ENCODE measurements around the gene USP17L25. TPM values are rescaled to one million over a fixed set of nuclear protein-coding genes. Genes with fewer than 3 reads are reported as not detected.
"Not testable (repeated sequence)": the region's sequence is repeated elsewhere in the genome, so short reads cannot be mapped to it uniquely, and the experiment has no call there.

Gene USP17L25
- total RNA-seq: not detected
- long read RNA-seq: 0 reads

GRCh38 chr4:9329611-9330010, at the start of gene USP17L25:
TSS of gene USP17L25 (plus strand) at chr4:9329911. CDS start at chr4:9329911, 0 bp downstream.
- H3K36me3 ChIP-seq; H3K27ac ChIP-seq; H3K9me3 ChIP-seq; H3K4me1 ChIP-seq; DNase-seq; intact Hi-C loops (cut with DNase I); ATAC-seq; H3K4me3 ChIP-seq; H3K27me3 ChIP-seq: not testable (repeated sequence)

GRCh38 chr4:9324191-9324590, 5.5 kb upstream of the USP17L25 start:
- DNase-seq; H3K4me1 ChIP-seq; intact Hi-C loops (cut with DNase I); ATAC-seq; H3K27me3 ChIP-seq; H3K27ac ChIP-seq; H3K4me3 ChIP-seq; H3K9me3 ChIP-seq; H3K36me3 ChIP-seq: not testable (repeated sequence)

GRCh38 chr4:9324865-9325264, 4.8 kb upstream of the USP17L25 start, which contains the start of gene USP17L24:
TSS of gene USP17L24 (plus strand) at chr4:9325165. CDS start at chr4:9325165, 0 bp downstream.
- DNase-seq; H3K27ac ChIP-seq; intact Hi-C loops (cut with DNase I); H3K9me3 ChIP-seq; H3K36me3 ChIP-seq; H3K4me3 ChIP-seq; H3K4me1 ChIP-seq; ATAC-seq; H3K27me3 ChIP-seq: not testable (repeated sequence)

- intact Hi-C loops (cut with DNase I); ATAC-seq; H3K27me3 ChIP-seq; DNase-seq; H3K36me3 ChIP-seq; H3K27ac ChIP-seq; H3K4me3 ChIP-seq; H3K9me3 ChIP-seq; H3K4me1 ChIP-seq: not testable (repeated sequence)
Measured at GRCh38 chr4:9334358-9334757, 4.6 kb downstream of the USP17L25 start, which contains the start of gene USP17L26. TSS of gene USP17L26 (plus strand) at chr4:9334658. CDS start at chr4:9334658, 0 bp downstream.

GRCh38 chr4:9339103-9339502, 9.4 kb downstream of the USP17L25 start, which contains the start of gene USP17L5:
TSS of gene USP17L5 (plus strand) at chr4:9339403. CDS start at chr4:9339403, 0 bp downstream.
- intact Hi-C loops (cut with DNase I); H3K27me3 ChIP-seq; ATAC-seq; H3K9me3 ChIP-seq; DNase-seq; H3K4me1 ChIP-seq; H3K27ac ChIP-seq; H3K4me3 ChIP-seq; H3K36me3 ChIP-seq: not testable (repeated sequence)

- H3K27ac ChIP-seq; H3K9me3 ChIP-seq; DNase-seq; intact Hi-C loops (cut with DNase I); H3K36me3 ChIP-seq; H3K27me3 ChIP-seq; H3K4me3 ChIP-seq; H3K4me1 ChIP-seq; ATAC-seq: not testable (repeated sequence)
Measured at GRCh38 chr4:9343848-9344247, 14.1 kb downstream of the USP17L25 start, which contains the start of gene USP17L27. TSS of gene USP17L27 (plus strand) at chr4:9344148. CDS start at chr4:9344148, 0 bp downstream.

- H3K9me3 ChIP-seq; H3K27ac ChIP-seq; H3K36me3 ChIP-seq; H3K27me3 ChIP-seq; H3K4me3 ChIP-seq; ATAC-seq; intact Hi-C loops (cut with DNase I); DNase-seq; H3K4me1 ChIP-seq: not testable (repeated sequence)
Measured at GRCh38 chr4:9348593-9348992, 18.9 kb downstream of the USP17L25 start, which contains the start of gene USP17L28. TSS of gene USP17L28 (plus strand) at chr4:9348893. CDS start at chr4:9348893, 0 bp downstream.

GRCh38 chr4:9350866-9351265, 21.2 kb downstream of the USP17L25 start:
- intact Hi-C loops (cut with DNase I); H3K27me3 ChIP-seq; H3K9me3 ChIP-seq: not testable (repeated sequence)

GRCh38 chr4:9353338-9353737, 23.6 kb downstream of the USP17L25 start, which contains the start of gene USP17L29:
TSS of gene USP17L29 (plus strand) at chr4:9353638. CDS start at chr4:9353638, 0 bp downstream.
- H3K36me3 ChIP-seq; H3K27me3 ChIP-seq; intact Hi-C loops (cut with DNase I); H3K4me3 ChIP-seq; DNase-seq; H3K9me3 ChIP-seq; H3K27ac ChIP-seq; H3K4me1 ChIP-seq; ATAC-seq: not testable (repeated sequence)

More at GRCh38 chr4:9350866-9351265, 21.2 kb downstream of the USP17L25 start:
- H3K36me3 ChIP-seq, ATAC-seq, H3K27ac ChIP-seq, H3K4me1 ChIP-seq, H3K4me3 ChIP-seq, DNase-seq: not testable (repeated sequence)

GRCh38 chr4:9362829-9363228, 33.1 kb downstream of the USP17L25 start, which contains the start of gene USP17L30:
TSS of gene USP17L30 (plus strand) at chr4:9363129. CDS start at chr4:9363129, 0 bp downstream.
- intact Hi-C loops (cut with DNase I); H3K4me1 ChIP-seq; H3K9me3 ChIP-seq; H3K36me3 ChIP-seq; H3K27me3 ChIP-seq; H3K4me3 ChIP-seq; DNase-seq; H3K27ac ChIP-seq; ATAC-seq: not testable (repeated sequence)

GRCh38 chr4:9379881-9380280, 50.2 kb downstream of the USP17L25 start:
- ATAC-seq; H3K4me1 ChIP-seq; DNase-seq; H3K27me3 ChIP-seq; H3K4me3 ChIP-seq; H3K9me3 ChIP-seq; H3K27ac ChIP-seq; H3K36me3 ChIP-seq; intact Hi-C loops (cut with DNase I): not testable (repeated sequence)

Other genes with a start within 250 kb of the USP17L25 start
- gene FAM90A26, start 159.5 kb upstream of the USP17L25 start, total RNA-seq: not detected
- not detected for gene USP17L10, start 119.3 kb upstream of the USP17L25 start, total RNA-seq
- gene USP17L11, start 114.5 kb upstream of the USP17L25 start, total RNA-seq: not detected
- gene USP17L12, start 109.8 kb upstream of the USP17L25 start, total RNA-seq: not detected
- not detected for gene USP17L13, start 105.0 kb upstream of the USP17L25 start, total RNA-seq
- gene USP17L15, start 95.5 kb upstream of the USP17L25 start, total RNA-seq: not detected
- gene USP17L17, start 86.0 kb upstream of the USP17L25 start, total RNA-seq: not detected
- gene USP17L18, start 81.3 kb upstream of the USP17L25 start, total RNA-seq: not detected
- gene USP17L19, start 76.5 kb upstream of the USP17L25 start, total RNA-seq: not detected
- gene USP17L20, start 71.8 kb upstream of the USP17L25 start, total RNA-seq: not detected
- gene USP17L21, start 67.0 kb upstream of the USP17L25 start, total RNA-seq: not detected
- gene USP17L22, start 62.3 kb upstream of the USP17L25 start, total RNA-seq: not detected
- gene USP17L24, start 4.7 kb upstream of the USP17L25 start, total RNA-seq: not detected
- not detected for gene USP17L26, start 4.7 kb downstream of the USP17L25 start, total RNA-seq
- not detected for gene USP17L5, start 9.5 kb downstream of the USP17L25 start, total RNA-seq
- gene USP17L27, start 14.2 kb downstream of the USP17L25 start, total RNA-seq: not detected
- gene USP17L28, start 19.0 kb downstream of the USP17L25 start, total RNA-seq: not detected
- not detected for gene USP17L29, start 23.7 kb downstream of the USP17L25 start, total RNA-seq
- not detected for gene USP17L30, start 33.2 kb downstream of the USP17L25 start, total RNA-seq
- not detected for gene DEFB131A, start 114.5 kb downstream of the USP17L25 start, total RNA-seq